Activated gamma-delta T cell treated with Interleukin-2 at 50 U/mL for 16 hours (primary cell): ENCODE measurements around the gene RFNG.

Source experiments
- DNase-seq: peaks from one replicate; pipeline ENCODE4 v3.0.0-alpha.2; 2020

Gene RFNG

DNA sequence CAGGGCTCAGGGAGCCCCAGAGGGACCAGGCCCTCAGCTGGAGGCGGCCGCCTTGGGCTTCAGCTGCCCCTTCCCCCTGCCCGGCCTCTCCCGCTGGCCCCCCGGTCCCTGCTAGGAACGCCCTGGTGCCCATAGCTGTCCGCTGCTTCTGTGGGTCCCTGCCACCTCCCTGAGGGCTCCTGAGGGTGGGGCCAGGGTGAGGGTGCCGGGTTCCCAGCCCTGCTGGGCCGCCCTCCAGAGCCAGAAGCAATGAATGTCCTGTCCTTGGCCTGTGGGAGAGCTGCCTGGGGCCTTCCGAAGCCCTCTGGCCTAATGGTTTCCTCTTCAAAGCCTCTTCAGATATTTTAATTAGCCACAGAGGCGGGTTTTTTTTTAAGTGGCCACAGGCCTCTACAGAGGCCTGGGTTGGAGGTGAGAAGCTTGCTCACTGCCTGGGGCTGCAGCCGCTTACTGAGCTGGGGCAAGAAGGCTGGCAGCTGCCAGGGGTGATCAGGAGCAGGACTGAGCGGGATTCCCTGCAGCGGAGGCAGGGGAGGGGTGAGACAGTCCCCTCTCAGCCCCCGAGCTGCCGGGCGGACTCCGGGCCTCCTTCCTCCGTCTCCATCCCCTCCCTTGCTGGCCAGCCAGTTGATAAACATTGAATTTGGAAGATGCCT lies 38.8 kb downstream of the RFNG start:
- no peak for DNase-seq

DNA sequence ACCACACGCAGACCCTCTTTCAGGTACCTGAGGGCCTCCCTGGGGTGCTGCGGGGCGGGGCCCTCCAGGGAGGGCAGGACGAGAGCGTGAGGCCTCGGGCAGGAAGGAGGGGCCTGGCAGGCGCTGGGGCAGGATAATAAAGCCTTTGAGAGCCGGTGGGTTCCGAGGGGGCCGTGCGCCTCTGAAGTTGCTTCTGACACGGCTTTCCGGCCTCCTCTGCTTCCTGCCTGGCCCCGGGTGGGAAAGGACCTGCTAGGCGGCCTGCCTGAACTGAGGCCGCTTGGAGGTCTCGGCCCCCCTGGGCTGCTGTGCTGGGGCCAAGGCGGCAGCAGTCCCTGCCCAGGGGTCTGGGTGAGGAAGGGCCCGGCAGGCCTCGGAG lies 39.4 kb downstream of the RFNG start:
- no peak for DNase-seq

DNA sequence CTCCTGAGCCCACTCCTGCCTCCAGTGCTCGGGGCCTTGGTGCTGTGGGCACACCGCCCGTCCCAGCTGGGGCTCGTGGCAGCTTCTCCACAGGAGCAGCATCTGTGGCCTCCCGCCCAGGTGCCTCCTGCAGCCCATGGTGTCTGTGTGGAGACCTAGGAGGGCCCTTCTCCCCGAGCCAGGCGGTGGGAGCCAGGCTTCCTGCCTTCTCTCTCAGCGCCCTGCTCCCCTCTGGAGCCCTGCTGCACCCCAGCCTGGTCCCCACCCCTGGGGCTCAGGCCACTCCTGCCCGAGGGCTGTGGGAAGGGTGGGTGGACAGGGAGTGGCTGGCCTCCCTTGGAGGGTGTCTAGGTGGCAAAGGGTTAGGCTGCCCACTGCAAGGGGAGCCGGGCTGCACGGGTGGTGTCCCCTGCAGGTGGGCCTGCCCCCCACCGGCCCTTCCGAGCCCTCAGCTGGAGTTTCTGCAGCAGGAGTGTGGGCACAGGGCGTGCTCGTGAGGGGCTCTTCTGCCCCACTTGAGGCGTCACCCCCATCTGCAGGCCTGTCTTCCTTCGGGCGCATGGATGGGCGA lies 39.9 kb downstream of the RFNG start:
- DNase-seq = no peak

DNA sequence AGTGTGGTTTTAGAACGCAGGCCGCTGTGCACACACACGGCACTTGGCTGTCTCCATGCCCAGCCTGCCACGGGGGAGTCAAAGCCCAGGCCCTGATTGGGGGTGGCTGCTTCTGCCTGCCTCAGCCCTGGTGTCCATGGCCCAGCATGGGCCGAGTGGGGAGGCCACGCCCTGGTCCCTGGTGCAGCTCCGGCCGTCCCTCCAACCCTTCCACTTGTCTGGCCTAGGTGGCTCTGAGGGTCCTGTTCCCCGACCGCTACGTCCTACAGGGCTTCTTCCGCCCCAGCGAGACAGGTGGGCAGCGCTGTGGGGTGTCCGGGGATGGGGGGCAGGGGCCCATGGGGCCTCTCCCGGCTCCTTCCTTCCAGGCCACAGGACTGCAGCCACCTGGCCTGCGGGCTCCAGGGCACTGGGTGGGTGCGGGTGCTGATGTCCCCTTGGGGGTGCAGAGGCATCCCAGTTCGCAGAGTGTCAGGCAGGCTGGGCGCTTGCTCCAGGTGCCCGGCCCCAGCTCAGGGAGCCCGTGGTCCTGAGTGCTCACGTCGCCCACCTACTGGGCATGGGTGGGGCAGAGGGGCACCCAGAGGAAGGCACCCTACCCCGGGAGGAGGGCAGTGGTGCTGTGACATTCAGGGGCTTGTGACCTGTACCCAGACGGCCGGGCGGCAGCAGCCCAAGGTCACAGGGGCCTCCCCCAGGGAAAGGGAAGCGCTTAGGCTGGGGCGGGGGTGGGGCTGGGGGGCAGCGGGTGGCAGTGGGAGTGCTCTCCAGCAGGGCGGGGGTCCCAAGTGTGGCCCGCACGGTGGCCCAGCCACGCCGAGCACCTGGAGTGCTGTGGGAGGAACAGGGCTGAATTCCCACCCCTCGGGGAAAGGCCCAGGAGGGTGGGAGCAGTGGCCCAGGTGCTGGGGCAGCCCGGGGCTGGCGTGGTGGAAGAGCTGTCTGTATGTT lies 40.8 kb downstream of the RFNG start:
- DNase-seq = no peak

GRCh38 chr17:82009413-82009812 lies 42.2 kb downstream of the RFNG start:
- no peak for DNase-seq

GRCh38 chr17:82008941-82009405 lies 42.6 kb downstream of the RFNG start:
- DNase-seq = no peak

GRCh38 chr17:82008258-82008940 lies 43.2 kb downstream of the RFNG start:
- no peak for DNase-seq

GRCh38 chr17:82007495-82008257 lies 43.9 kb downstream of the RFNG start:
- no peak for DNase-seq

DNA sequence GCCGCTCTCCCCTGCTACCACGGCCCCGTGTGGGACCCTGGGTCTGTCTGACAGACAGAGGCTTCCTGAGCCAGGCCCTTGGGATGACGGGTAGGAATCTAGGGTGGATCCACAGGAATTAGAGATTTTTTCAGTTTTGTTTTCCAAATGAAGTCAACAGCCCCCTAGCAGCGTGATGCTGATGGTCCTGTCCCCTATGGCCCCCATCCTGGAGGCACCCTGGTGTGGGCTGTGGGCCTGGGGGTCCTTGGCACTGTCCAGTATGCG lies 44.5 kb downstream of the RFNG start:
- no peak for DNase-seq

GRCh38 chr17:82006468-82007227 lies 45.0 kb downstream of the RFNG start:
- DNase-seq = no peak

DNA sequence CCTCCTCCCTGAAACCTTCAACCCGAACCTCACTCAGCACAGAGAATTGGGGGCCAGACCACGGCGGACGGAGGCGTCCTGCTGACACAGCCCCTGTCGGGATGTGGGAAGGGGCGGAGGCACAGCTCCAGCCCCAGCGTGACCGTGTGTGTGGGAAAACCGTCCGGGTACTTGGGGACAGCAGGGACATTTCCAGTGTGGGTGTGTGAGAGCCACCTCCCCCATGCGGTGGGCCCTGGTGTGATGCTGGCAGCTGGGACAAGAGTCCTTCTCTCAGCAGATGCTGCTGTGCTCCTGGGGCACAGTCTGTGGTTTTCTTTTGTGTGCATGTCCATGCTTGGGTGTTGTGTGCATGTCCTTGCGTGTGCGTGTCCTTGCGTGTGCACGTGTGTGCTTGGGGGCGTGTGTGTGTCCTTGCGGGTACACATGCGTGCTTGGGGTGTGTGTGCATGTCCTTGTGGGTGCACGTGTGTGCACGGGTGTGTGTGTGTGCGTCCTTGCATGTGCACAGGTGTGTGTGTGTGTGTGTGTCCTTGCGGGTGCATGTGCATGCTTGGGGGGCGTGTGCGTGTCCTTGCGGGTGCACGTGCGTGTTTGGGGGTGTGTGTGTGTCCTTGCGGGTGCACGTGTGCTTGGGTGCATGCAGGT lies 45.8 kb downstream of the RFNG start:
- DNase-seq = no peak

DNA sequence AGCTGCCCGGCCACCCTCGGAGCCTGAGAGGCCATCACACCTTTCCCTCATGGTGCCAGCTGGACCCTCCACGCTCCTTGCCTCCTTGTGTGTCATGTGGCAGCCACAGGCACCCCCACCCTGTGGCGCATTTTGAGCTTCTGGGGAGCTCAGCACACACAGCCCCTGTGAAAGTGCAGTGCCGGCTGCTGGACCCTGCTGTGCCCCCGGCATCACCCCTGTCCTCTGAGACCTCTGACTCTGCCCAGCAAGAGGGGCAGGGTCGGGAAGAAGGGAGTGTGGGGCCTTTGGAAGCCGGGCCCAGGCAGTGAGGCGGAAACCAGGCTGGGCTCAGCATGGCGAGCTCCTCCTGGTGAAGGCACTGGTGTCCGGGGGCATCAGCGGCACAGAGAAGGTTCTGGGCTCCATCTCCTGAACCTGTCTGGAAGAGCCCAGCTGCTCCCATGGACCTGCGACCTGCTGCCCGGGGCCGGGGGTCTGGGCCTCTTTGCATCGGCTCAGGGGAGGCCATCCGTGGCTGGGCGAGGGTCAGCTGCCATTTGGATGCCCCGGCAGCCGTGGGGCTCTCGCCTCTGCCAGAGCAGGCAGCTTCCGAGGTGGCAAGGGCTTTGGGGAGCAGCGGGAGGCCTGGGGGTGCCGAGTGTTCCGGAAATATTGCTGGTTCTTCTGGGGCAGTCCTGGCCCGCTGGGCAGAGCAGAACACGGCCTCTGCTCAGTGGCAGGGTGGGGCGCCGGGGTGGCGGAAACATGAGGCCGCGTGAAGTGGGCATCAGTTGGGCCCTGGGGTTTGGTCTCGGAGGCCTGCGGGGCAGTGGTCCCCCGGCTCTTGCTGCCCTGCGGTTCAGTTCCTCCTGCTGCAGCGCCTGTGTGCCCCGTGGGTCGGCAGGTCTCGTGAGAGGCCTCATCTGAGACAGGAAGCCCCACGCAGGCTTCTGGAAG lies 46.8 kb downstream of the RFNG start:
- no peak for DNase-seq

DNA sequence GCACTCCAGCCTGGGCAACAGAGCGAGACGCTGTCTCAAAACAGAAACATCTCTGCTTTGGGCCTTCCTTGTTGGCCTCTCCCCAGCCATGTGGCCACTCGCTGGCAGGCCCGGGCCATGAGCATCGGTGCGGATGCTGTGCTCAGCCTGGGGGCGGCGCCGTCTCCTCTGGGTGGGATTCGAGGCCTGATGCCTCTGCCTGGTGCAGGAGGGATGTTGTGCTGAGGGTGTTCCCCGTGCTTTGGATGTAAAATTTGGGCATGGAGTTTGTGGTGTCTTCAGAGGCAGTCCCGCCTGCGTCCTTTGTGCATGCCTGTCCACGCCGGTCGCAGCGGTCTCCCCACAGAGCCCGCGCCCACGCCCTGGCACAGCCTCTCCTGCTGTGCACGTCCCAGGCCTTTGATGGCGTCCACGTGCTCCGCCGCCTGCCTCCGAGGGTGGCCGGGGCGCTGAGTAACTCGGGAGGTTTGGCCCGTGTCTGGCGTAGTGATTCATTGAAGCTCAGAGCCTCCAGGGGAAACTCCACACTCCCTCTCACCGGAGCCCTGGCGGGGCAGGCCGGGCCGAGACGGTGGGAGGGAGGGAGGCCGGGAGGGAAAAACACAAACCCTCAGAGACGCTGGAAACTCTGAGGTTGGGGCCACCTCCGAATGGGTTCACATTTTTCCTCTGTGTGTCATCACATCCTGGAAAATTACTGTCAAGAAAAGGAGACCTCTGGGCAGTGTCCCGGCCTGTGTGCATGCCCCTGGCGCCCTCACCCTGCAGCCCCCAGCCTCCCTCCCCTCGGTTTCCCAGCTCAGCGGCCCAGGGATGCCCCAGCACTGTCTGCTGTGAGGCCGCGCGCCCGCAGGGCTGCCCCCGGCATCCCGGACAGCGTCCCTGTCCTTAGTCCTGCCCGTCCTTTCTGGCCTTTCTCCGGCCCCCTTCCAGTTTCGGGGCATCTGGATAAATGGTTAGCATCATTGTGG lies 47.9 kb downstream of the RFNG start:
- no peak for DNase-seq

- DNase-seq = no peak
Measured at GRCh38 chr17:82001571-82002056, 50.0 kb downstream of the RFNG start.

DNA sequence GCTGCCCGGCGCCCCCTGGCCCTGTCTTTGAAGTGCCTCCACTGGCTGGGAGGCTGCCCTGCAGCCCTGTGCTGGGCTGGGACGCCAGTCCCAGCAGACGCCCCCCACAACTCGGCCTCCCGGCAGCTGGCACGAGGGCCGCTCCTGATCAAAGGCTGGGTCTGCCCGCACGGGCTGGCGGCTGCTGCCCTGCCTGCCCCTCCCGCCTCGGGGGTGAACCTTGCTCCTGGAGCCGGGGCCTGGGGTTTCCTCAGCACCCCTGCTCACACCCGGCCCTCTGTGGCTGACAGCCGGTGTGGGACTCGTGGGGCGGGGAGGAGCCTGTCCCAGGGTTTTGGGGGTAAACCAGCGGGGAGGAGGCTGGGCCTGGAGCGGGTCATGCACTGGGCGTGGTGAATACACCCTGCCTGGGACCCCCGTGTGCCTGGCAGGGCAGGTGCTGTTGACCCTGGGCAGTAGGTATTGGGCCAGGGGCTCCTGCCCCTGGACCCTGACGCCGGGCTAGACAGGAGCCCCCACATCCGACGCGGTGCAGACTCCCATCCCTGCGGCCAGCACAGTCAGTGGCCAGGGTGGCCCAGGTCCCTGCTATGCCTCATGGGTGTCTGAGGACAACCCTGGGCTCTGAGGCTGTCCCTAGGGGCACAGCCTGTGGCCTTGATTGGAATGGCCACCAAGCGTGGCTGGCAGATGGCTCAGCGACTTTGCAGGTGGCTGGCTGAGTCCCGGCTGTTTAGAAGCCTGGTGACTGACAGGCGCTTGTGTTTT lies 50.6 kb downstream of the RFNG start:
- no peak for DNase-seq

- DNase-seq = no peak
Measured at GRCh38 chr17:81999976-82000802, 51.4 kb downstream of the RFNG start.

GRCh38 chr17:81999587-81999975 lies 52.0 kb downstream of the RFNG start:
- DNase-seq = no peak
